Body of pancreas (tissue), 4 donors: Measurements from ENCODE around the gene MAP2K7.

ENCODE experiments used
- POLR2A ChIP-seq, 3 donors: fragments of 450-650 bp; IDR thresholded peaks; one replicate each; pipeline ENCODE4 v1.6.1; 2016; ENCODE audit warnings: antibody characterized with exemption in 3 of 3, mild to moderate bottlenecking in 2 of 3
- TF ChIP-seq, protein P1 (sequence below), 7 experiments: fragments of 450-650 bp in 4 of 7; fragments of 200-600 bp in 3 of 7; sonication (generic) in 3 of 7; IDR thresholded peaks; one replicate each; pipeline ENCODE4 v1.5.1; 2016 to 2019; ENCODE audit warnings: antibody characterized with exemption in 7 of 7

DNA sequence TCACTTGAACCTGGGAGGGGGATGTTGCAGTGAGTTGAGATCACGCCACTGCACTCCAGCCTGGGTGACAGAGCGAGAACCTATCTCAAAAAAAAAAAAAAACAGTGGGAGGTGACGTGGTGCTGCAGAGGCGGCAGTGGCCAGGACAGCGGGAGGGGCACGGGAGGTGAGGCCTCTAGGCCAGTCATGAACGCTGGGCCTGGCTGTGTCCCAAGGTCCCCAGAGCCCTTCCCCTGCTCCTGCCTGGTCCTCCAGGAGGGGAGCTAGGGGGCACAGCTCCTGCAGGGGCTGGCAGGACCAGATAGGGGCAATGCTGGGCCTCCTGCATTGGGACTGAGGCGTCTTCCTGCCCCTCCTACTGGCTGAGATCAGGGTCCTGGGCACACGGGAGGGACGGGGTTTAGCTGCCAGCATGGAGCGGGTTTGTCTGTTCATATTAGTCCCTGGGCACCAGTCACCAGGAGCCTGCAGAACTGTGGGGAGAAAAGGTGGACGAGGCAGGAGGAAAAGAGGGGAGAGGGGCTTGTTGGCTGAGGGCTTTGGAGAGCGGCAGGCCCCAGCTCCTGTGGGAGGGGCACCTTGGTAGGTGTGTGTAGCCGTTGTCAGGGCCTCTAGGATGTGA is 4.5 kb downstream of the MAP2K7 start:
- TF ChIP-seq, protein P1, sequence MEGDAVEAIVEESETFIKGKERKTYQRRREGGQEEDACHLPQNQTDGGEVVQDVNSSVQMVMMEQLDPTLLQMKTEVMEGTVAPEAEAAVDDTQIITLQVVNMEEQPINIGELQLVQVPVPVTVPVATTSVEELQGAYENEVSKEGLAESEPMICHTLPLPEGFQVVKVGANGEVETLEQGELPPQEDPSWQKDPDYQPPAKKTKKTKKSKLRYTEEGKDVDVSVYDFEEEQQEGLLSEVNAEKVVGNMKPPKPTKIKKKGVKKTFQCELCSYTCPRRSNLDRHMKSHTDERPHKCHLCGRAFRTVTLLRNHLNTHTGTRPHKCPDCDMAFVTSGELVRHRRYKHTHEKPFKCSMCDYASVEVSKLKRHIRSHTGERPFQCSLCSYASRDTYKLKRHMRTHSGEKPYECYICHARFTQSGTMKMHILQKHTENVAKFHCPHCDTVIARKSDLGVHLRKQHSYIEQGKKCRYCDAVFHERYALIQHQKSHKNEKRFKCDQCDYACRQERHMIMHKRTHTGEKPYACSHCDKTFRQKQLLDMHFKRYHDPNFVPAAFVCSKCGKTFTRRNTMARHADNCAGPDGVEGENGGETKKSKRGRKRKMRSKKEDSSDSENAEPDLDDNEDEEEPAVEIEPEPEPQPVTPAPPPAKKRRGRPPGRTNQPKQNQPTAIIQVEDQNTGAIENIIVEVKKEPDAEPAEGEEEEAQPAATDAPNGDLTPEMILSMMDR (IDR thresholded peaks at IDR 0.05): no peak
- no peak for TF ChIP-seq POLR2A (IDR thresholded peaks at IDR 0.05)
